ENCODE data around the gene GRM7. TPM values are rescaled to one million over a fixed set of nuclear protein-coding genes. Genes with fewer than 3 reads are reported as not detected.

The GRM7 gene
- total and polyA plus RNA-seq, 9 of the 15 experiments (the other 6 are each of a cell fraction or from before 2014, with no cell fraction given) = not detected

DNA sequence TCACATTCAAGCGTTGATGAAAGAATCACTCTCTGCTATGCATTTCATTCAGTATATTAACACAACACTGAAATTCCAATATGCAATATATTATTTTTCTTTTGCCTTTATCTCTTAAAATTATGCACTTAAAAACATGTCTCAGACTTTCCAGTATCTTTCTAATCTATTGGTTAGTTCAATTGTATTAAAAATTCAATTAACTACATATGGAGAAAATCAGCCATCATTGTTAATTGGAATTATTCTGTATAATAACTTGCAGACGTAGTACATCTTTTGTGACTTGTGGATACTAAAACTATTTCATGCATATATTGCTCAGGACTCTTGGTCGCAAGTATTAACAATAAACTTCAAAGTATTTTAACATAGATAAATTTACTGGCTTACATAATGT is 715.6 kb downstream of the GRM7 start (continued):
- TF ChIP-seq, protein P1, sequence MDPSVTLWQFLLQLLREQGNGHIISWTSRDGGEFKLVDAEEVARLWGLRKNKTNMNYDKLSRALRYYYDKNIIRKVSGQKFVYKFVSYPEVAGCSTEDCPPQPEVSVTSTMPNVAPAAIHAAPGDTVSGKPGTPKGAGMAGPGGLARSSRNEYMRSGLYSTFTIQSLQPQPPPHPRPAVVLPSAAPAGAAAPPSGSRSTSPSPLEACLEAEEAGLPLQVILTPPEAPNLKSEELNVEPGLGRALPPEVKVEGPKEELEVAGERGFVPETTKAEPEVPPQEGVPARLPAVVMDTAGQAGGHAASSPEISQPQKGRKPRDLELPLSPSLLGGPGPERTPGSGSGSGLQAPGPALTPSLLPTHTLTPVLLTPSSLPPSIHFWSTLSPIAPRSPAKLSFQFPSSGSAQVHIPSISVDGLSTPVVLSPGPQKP (CRISPR knock-in tag; IDR thresholded peaks at IDR 0.05) = no peak
- TF ChIP-seq NRF1 (conservative IDR thresholded peaks at IDR 0.05 in 1 of 2, IDR thresholded peaks at IDR 0.05 in 1 of 2) = no peak

GRCh38 chr3:7577513-7577912 is 716.6 kb downstream of the GRM7 start:
- intact Hi-C loops (cut with micrococcal nuclease) (no loop called here), in situ Hi-C loops (cut with MboI) (no loop called here)
- no peak overlapping the region for H3K4me2 ChIP-seq (ENCODE audit: insufficient read depth, low read length)
- H3K79me2 ChIP-seq (ENCODE audit: control insufficient read depth, insufficient read depth, low read length) = no peaks in the 10 kb centered on the region
- TF ChIP-seq KAT8 (IDR thresholded peaks at IDR 0.05; ENCODE audit: low read depth) = no peak
- no peak for TF ChIP-seq MECOM (CRISPR knock-in tag; IDR thresholded peaks at IDR 0.05)
- no peak for TF ChIP-seq NFE2 (IDR thresholded peaks at IDR 0.05; ENCODE audit: low read depth)
- TF ChIP-seq PTRF (tag; IDR thresholded peaks at IDR 0.05) = no peak
- no peak for TF ChIP-seq LARP7 (IDR thresholded peaks at IDR 0.05)
- TF ChIP-seq JUND (IDR thresholded peaks at IDR 0.05; ENCODE audit: borderline replicate concordance, low read depth, low read length) = no peak
- no peak for TF ChIP-seq JUND (tag; IDR thresholded peaks at IDR 0.05; ENCODE audit: borderline replicate concordance, low read depth, low read length)
- no peak for TF ChIP-seq ZBTB7A (IDR thresholded peaks at IDR 0.05; ENCODE audit: borderline replicate concordance, control insufficient read depth, low read depth, low read length)
- no peak for TF ChIP-seq ELF1 (tag; IDR thresholded peaks at IDR 0.05)
- no peak for TF ChIP-seq EGR1 (conservative IDR thresholded peaks at IDR 0.05)
- no TSS peak for BruUV-seq (replicated peaks)
- no peak overlapping the region for H3K4me3 ChIP-seq
- 0% methylated on average over 1 of the region's 1 CpG for WGBS (ENCODE audit: insufficient coverage, low coverage, missing lambda C conversion rate)
- no peaks in the 10 kb centered on the region for H3K36me3 ChIP-seq (ENCODE audit: control insufficient read depth, insufficient read depth, low read length)
- ATAC-seq = no peak
- H3K9me1 ChIP-seq (ENCODE audit: control insufficient read depth, insufficient read depth, low read length) = no peaks in the 10 kb centered on the region
- no peaks in the 10 kb centered on the region for H4K20me1 ChIP-seq (replicated peaks; ENCODE audit: control insufficient read depth, insufficient read depth, low read length)
- H2AFZ ChIP-seq (ENCODE audit: low read depth, low read length) = no peak overlapping the region
- H3K9ac ChIP-seq (ENCODE audit: insufficient read depth in 1 of 2, low read depth in 2 of 2, low read length in 2 of 2) = no peak overlapping the region
- no peaks in the 10 kb centered on the region; the same call in 1 of the 2 replicates for H3K9me3 ChIP-seq (replicated peaks; ENCODE audit: control insufficient read depth, insufficient read depth, low read depth, low read length)
- CTCF ChIA-PET (ENCODE audit: low intra/inter-chr PET ratio) = no interaction called here
- no peak overlapping the region for H3K27ac ChIP-seq (ENCODE audit: extremely low read depth, low read depth, low read length)
- H3K27me3 ChIP-seq (ENCODE audit: control insufficient read depth in 2 of 2, insufficient read depth in 2 of 2, low read length in 2 of 2) = no peaks in the 10 kb centered on the region
- H3K4me1 ChIP-seq (replicated peaks in 1 of 2; ENCODE audit: control insufficient read depth in 2 of 2, insufficient read depth in 2 of 2, low read length in 2 of 2) = no peaks in the 10 kb centered on the region
- no peak for FAIRE-seq
- DNase-seq (ENCODE audit: extremely low read depth in 1 of 4, low spot score in 3 of 4) = no peak
- POLR2A ChIA-PET = no interaction called here

Data from K562 (cell line).